Non-pigmented ciliary epithelial cell (primary cell): ENCODE measurements around the gene DLGAP4.

Source experiments
- DNase-seq: peaks from one replicate; pipeline ENCODE4 v3.0.0-alpha.2; 2010; ENCODE audit warnings: low read depth

The DLGAP4 gene

GRCh38 chr20:36308986-36309385 lies 2.8 kb downstream of the DLGAP4 start:
- DNase-seq, result no peak

GRCh38 chr20:36309643-36310042 lies 3.5 kb downstream of the DLGAP4 start:
- DNase-seq, result no peak

GRCh38 chr20:36310215-36310981 lies 4.3 kb downstream of the DLGAP4 start:
- no peak for DNase-seq

- no peak for DNase-seq
Observed at GRCh38 chr20:36311141-36311853, 5.2 kb downstream of the DLGAP4 start.

GRCh38 chr20:36311854-36312723 lies 6.0 kb downstream of the DLGAP4 start:
- no peak for DNase-seq

GRCh38 chr20:36312724-36313441 lies 6.7 kb downstream of the DLGAP4 start:
- DNase-seq, result no peak

- DNase-seq, result no peak
Observed at GRCh38 chr20:36313476-36313875, 7.3 kb downstream of the DLGAP4 start.

- DNase-seq, result no peak
Observed at GRCh38 chr20:36313926-36314325, 7.8 kb downstream of the DLGAP4 start.

GRCh38 chr20:36314734-36315544 lies 8.8 kb downstream of the DLGAP4 start:
- no peak for DNase-seq

GRCh38 chr20:36315545-36316351 lies 9.6 kb downstream of the DLGAP4 start:
- no peak for DNase-seq

GRCh38 chr20:36317675-36318074 lies 11.5 kb downstream of the DLGAP4 start:
- DNase-seq, result no peak

- DNase-seq, result no peak
Observed at GRCh38 chr20:36318166-36318565, 12.0 kb downstream of the DLGAP4 start.

- DNase-seq, result no peak
Observed at GRCh38 chr20:36319356-36320260, 13.5 kb downstream of the DLGAP4 start.

- no peak for DNase-seq
Observed at GRCh38 chr20:36320261-36320897, 14.2 kb downstream of the DLGAP4 start.

GRCh38 chr20:36320898-36321695 lies 15.0 kb downstream of the DLGAP4 start:
- DNase-seq, result no peak

- no peak for DNase-seq
Observed at GRCh38 chr20:36322131-36322530, 16.0 kb downstream of the DLGAP4 start.

GRCh38 chr20:36330091-36330490 lies 24.0 kb downstream of the DLGAP4 start:
- no peak for DNase-seq

- DNase-seq, result no peak
Observed at GRCh38 chr20:36331209-36331608, 25.1 kb downstream of the DLGAP4 start.
